ENCODE data around the gene ZNF358. TPM values are rescaled to one million over a fixed set of nuclear protein-coding genes. Genes with fewer than 3 reads are reported as not detected.
"Not testable (repeated sequence)": the region's sequence is repeated elsewhere in the genome, so short reads cannot be mapped to it uniquely, and the experiment has no call there.

Gene ZNF358
- total RNA-seq, 1 experiment from 2014 or later, result 29.8 TPM

DNA sequence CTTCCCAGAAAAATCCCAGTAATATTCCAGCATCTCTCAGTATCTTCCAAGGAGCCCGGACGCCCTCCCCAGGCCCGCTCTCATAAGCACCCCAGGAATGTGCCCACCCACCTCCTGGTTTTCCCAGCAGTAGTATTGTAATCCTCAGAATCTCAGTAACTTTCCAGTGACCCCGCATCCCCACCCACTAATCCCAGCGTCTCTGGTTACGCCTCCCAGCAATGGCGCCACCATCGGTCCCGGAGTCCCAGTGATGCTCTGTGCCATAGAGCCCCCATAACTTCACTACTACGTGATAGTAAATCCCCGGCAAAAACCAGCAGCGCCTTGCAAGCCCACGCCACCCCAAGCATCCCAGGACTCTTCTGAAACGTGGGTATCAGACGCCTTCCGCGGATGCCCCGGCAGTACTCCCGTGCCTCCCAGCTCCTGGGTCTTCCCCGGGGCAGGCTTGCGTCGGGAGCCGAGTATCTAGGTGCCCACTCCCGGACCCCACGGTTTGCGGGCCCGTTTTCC, 18.7 kb downstream of the ZNF358 start:
- peak; percentile 67 for DNase-seq (ENCODE audit: low read depth)

DNA sequence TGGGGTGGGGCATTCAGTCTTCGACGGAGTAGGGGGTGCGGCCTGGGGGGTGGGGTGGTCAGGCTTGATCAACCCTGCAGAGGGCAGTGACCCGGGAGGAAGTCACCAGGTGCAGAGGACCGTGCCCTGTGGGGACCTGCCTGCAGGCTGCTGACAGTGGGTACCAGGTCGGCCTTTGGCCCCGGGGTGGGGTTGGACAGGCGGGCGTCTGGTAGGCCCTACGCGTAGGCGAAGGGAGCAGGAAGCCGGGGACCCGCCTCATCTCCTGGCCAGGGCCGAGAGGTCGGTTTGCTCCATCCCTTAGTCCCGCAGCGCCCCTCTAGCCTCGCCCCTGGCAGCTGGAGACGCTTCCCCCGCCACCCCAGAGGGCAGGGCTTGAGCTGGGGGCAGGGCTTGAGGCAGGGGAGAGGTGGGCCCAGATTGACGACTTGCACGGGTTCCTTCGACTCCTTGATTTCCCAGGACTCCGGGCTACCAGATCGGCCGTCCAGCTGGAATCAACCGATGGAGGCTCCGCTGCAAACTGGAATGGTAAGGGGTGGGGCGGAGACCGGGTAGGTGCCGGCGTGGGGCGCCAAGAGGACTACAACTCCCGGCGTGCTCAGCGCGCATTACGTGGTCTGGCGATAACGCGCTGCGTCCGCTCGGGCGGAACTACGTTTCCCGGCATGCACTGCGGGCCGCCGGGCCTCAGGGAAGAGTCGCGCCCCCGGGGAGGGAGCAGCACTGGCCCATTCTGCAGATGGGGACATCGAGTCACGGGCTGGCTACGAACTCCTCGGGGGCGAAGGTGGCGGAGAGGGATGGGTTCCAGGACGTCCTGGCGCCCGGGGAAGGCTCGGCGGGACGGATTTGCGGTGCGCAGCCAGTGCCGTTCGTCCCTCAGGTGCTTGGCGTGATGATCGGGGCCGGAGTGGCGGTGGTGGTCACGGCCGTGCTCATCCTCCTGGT, 19.4 kb downstream of the ZNF358 start, which contains the start of gene PNPLA6:
TSS of gene PNPLA6 (plus strand) at position 671 of the 951 bp plus-strand sequence. CDS start at position 743, 72 bp downstream.
- peak; percentile 88 for DNase-seq (ENCODE audit: low read depth)

DNA sequence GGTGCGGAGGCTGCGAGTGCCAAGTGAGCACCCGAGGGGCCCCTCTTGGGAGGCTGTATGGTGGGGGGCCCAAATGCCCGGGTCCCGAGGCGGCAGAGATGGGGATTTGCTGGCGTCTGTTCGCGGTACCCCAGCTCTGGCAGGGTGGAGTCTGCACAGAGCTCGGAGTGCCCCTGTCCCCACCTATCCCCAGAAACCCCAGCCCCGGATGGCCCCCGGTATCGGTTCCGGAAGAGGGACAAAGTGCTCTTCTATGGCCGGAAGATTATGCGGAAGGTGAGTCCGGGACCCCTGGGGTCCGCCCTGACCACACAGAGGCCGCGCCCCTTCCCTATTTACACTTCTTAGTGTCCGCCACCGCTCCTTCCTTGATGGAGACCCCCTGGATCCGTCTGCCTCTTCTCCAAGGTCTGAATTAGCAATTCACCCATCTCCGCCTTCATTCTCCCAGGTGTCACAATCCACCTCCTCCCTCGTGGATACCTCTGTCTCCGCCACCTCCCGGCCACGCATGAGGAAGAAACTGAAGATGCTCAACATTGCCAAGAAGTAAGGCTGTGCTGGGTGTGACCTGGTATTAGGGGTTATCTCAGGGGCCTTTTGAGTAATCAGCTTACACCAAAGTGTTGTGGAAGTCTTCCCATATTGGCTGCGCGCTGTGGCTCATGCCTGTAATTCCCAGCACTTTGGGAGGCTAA, 20.2 kb downstream of the ZNF358 start:
- DNase-seq (ENCODE audit: low read depth), result no peak

DNA sequence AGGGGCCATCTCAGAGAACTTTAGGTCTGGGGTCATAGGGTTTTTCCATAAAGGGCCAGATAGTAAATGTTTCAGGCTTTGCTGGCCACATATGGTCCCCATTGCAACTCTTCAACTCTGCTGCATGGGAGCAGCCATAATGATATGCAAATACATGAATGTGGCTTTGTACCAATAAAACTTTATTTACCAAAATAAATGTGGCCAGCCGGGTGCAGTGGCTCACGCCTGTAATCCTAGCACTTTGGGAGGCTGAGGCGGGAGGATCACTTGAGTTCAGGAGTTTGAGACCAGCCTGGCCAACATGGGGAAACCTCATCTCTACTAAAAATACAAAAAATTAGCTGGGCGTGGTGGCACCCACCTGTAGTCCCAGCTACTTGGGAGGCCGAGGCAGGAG, 23.1 kb downstream of the ZNF358 start:
- DNase-seq (ENCODE audit: low read depth), result not testable (repeated sequence)

DNA sequence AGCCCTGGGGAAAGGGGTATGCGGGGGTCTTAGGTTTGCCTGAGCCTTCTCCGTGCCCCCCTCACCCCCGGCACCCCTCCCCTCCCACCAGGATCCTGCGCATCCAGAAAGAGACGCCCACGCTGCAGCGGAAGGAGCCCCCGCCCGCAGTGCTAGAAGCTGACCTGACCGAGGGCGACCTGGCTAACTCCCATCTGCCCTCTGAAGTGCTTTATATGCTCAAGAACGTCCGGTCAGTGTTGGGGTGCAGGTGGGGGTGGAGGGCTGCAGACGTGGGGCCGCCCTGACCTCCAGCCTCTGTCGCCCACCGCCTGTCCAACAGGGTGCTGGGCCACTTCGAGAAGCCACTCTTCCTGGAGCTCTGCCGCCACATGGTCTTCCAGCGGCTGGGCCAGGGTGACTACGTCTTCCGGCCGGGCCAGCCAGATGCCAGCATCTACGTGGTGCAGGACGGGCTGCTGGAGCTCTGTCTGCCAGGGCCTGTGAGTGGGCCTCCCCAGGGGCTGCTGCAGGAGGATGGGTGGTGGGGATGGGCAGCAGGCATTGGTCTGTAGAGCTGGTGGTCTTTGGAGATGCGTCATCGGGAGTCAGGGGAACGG, 24.0 kb downstream of the ZNF358 start:
- DNase-seq (ENCODE audit: low read depth), result no peak

DNA sequence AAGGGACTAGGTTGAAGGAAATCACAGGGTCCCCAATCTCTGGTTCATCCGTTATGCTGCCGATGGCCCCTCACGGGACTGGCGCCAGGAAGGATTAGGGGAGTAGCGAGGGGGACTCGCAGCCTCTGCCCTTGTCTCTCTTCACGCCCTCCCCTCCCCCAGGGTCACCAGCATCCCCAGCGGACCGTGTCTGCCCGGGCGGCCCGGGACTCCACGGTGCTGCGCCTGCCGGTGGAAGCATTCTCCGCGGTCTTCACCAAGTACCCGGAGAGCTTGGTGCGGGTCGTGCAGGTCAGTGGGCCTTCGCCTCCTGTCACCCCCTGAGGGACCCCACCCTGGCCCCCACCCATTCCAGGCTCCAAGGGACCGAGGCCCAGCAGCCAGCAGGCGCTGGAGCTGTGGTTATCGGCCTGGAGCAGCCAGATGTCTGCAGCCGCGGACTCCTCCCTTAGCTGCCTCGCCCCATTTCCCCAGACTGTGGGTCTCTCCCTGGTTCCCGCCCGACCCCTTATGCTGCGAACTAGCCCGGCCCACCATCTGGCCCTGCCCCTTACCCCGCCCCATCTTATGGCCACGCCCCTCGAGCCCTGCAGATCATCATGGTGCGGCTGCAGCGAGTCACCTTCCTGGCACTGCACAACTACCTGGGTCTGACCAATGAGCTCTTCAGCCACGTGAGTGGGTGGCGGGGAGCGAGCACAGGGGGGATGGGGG, 25.0 kb downstream of the ZNF358 start:
- peak; percentile 23 for DNase-seq (ENCODE audit: low read depth)

DNA sequence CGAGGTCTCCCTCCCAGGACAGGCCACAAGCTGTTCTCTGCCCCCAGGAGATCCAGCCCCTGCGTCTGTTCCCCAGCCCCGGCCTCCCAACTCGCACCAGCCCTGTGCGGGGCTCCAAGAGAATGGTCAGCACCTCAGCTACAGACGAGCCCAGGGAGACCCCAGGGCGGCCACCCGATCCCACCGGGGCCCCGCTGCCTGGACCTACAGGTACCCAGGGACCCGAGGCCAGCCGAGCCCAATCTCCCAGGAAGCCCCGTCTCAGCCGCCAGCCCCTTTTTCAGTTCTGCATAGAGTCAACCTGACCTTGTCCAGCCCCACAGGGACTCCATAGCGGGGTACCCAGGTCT, 25.5 kb downstream of the ZNF358 start:
- DNase-seq (ENCODE audit: low read depth), result no peak

DNA sequence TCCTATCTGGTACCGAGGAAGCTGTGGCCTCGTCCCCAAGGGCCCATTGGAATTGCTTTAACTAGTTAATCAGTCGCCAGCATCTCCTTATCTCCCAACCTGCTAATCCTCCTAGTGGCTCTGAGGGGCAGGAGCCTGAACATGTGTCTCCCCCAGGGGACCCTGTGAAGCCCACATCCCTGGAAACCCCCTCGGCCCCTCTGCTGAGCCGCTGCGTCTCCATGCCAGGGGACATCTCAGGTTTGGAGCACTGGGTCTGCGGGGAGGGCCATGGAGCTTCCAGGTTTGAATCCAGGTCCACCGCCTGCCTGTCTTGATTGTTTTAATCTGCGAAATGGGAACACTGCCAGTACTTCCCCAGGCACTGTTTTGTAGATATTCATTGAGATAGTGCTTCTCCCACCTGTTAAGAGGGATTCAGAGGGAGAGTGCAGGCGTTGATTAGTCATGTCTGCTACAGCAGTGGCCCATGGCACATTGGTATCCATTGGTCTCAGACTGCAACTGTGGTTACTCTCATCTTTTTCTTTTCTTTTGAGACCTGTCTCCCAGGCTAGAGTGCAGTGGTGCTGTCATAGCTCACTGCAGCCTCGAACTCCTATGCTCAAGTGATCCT, 26.0 kb downstream of the ZNF358 start:
- no peak for DNase-seq (ENCODE audit: low read depth)

DNA sequence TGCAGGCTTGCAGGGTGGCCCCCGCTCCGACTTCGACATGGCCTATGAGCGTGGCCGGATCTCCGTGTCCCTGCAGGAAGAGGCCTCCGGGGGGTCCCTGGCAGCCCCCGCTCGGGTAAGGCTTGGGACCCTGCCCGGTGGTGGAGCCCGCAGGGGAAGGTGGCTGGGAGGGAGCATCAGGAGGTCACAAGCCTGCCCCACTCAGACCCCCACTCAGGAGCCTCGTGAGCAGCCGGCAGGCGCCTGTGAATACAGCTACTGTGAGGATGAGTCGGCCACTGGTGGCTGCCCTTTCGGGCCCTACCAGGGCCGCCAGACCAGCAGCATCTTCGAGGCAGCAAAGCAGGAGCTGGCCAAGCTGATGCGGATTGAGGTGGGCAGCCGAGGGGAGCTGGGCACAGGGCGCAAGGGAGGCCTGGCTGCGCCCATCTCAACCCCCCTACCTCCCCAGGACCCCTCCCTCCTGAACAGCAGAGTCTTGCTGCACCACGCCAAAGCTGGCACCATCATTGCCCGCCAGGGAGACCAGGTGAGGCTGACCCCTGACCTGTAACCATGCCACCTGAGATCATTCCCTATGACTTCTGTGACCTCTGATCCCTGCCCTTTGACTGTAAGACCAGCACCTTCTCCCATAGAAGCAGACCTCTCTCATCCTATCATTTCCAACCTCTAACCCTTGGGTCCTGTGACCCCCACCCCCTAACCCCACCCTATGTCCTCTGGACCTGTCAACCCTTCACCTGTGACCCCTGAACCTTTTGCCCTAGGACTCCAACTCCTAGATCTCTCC, 26.8 kb downstream of the ZNF358 start:
- no peak for DNase-seq (ENCODE audit: low read depth)

DNA sequence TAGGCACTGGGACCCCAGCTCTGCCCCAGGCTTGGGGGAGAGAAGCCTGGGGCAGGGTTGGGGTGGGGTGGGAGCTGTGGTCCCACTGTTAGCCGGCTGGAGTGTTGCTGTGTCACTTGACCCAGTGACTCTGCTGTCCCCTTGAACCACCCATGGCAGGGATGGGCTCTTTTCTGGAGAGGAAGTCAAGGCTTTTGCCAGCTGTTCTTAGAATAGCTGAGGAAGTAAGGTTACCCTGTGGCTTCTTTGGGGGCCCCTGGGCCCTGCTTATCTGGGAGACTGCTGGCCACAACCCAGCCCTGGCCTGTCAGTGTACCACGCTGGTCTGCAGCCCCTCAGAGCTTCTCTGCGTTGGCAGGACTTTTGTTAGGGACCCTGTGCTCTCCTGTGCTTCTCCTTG, 28.7 kb downstream of the ZNF358 start:
- DNase-seq (ENCODE audit: low read depth), result no peak

DNA sequence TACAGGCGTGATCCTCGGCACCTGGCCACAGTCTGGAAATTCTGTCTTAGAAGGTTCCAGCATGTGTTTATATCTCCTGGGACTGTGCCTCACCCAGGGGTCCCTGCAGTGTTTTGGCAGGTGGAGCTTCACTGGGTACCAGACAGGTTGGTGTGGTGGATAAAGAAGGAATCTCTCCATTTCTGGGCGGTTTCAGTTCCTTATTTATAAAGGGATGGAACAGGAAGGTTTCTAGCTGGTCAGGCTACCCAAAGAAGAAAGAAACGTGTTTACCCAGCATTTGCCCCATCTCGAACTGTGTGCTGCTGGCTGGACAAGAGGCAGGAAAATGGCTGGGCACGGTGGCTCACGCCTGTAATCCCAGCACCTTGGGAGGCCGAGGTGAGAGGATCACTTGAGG, 29.4 kb downstream of the ZNF358 start:
- no peak for DNase-seq (ENCODE audit: low read depth)

DNA sequence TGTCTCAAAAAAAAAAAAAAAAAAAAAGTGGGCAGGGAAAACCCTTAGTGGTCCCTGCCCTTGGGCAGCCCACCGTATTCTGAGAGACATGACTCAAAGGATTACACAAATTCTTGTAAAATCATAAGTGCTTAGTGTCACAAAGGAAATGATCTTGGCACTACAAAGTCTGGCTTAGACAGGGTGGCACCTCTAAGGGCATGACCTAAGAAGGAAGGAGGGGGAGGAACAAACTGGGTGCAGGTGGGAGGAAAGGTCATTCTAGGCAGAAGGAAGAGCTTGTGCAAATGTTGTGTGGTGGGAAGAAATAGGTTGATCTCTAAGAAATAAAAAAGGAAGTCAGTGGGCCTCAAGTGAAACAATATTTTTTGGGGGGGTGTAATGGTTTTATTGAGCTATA, 30.0 kb downstream of the ZNF358 start:
- DNase-seq (ENCODE audit: low read depth), result no peak

DNA sequence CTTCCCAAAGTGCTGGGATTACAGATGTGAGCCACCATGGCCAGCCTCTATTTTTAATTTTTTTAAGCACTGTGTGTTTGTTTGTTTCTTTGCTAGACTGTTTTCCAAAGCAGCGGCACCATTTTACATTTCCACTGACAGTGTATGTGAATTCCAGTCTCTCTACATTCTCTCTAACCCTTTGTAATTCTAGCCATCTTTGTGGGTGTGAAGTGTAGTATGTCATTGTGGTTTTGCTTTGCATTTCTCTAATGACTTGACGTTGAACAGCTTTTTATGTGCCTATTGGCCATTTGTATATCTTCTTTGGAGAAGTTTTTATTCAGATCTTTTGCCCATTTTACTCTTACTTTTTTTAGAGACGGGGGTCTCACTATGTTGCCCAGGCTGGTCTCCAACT, 31.3 kb downstream of the ZNF358 start:
- no peak for DNase-seq (ENCODE audit: low read depth)

DNA sequence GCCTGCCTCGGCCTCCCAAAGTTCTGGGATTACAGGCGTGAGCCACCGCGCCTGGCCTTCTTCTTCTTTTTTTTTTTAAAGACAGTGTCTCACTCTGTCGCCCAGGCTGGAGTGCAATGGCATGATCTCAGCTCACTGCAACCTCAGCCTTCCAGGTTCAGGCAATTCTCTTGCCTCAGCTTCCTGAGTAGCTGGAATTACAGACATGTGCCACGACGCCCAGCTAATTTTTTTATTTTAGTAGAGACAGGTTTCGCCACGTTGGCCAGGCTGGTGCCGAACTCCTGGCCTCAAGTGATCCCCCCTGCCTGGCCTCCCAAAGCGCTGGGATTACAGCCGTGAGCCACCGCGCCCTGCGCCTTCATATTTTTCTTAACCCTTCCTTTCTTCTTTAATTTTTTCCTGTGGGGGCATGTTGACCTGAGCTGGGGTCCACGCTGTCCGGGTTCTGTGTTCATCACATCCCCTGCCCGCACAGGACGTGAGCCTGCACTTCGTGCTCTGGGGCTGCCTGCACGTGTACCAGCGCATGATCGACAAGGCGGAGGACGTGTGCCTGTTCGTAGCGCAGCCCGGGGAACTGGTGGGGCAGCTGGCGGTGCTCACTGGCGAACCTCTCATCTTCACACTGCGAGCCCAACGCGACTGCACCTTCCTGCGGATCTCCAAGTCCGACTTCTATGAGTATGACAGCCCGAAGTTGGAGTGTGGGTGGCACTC, 33.7 kb downstream of the ZNF358 start:
- no peak for DNase-seq (ENCODE audit: low read depth)

DNA sequence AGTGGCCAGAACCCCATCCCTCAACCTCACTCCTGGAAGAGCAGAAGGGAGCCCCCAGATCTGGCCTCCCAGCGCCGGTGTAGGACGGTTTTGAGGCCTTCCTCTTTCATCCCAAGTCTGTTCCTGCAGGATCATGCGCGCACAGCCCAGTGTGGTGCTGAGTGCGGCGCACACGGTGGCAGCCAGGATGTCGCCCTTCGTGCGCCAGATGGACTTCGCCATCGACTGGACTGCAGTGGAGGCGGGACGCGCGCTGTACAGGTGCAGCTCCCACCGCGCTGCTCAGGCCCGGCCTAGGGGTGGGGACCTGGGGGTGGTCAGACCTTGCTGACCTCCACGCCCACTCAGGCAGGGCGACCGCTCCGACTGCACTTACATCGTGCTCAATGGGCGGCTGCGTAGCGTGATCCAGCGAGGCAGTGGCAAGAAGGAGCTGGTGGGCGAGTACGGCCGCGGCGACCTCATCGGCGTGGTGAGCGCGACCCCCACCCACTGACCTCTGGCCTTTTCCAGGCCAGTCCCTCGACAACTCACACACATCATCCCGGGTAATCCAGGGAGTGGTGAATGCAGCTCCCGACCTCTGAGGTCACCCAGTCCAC, 34.4 kb downstream of the ZNF358 start:
- no peak for DNase-seq (ENCODE audit: low read depth)

DNA sequence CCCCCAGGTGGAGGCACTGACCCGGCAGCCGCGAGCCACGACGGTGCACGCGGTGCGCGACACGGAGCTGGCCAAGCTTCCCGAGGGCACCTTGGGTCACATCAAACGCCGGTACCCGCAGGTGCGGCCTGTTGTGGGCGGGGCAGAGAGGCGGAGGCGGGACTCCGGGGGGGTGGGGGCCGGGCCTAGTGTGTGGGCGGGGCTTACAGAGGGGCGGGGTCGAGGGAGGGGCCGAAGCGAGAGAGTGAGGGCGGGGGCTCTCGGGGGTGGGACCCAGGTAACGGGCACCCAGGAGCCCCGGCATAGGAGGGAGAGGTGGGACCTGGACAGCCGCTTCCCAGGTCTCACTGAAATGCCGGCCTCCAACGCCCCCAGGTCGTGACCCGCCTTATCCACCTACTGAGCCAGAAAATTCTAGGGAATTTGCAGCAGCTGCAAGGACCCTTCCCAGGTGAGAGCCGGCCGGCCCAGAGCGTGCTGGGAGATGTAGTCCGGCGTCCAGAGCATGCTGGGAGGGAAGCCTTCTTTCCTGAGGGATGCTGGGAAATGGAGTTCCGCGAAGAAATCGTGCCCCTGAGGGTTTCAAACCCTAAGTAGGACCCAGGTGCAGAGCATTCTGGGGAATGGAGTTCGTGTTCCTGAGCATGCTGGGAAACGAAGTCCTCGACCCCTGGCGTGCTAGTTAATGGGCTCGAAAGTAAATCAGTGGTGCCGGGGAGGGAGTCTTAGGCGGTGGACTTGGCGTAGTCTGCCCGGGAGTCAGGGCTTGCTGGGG, 35.3 kb downstream of the ZNF358 start:
- DNase-seq (ENCODE audit: low read depth), result peak; percentile 34

DNA sequence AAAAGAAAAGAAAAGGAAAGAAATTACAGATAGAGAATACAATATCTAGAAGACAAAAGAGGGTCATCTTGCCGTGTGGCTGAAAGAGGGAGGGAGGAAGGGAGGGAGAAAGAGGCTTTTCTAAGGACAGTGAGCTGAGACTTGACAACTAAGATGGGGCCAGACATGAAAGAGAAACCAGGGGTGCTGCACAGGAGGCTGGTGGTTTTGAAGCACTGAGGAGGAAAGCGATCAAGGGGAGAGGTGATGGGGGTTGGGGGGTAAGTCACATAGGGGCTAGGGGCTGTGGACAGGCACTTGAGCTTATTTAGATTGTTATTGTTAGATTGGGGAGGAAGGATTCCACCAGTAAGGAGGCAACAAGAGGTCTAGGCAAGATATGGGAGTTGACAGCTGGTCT, 36.9 kb downstream of the ZNF358 start:
- DNase-seq (ENCODE audit: low read depth), result no peak

DNA sequence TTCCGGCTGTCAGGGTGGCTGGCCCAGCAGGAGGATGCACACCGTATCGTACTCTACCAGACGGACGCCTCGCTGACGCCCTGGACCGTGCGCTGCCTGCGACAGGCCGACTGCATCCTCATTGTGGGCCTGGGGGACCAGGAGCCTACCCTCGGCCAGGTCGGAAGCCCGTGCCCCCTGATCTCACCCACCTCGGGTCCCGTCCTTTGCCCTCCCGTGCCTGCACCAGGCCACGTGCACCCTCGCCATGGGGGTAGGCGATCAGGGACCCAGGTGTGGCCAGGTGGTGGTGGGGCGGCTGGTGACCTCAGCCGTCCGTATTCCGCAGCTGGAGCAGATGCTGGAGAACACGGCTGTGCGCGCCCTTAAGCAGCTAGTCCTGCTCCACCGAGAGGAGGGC, 38.7 kb downstream of the ZNF358 start:
- DNase-seq (ENCODE audit: low read depth), result no peak

All from HT1080 (cell line).